NCI-H146 treated with DMSO at 0.1 percent for 48 hours (cell line): ENCODE data around the gene FIBCD1.
"Not testable (repeated sequence)": the region's sequence is repeated elsewhere in the genome, so short reads cannot be mapped to it uniquely, and the experiment has no call there.

Experiments
- DNase-seq: peaks from one replicate; lab custom pipeline; 2025; ENCODE audit not compliant: unreplicated experiment; lab: John Stamatoyannopoulos, UW

FIBCD1 gene

DNA sequence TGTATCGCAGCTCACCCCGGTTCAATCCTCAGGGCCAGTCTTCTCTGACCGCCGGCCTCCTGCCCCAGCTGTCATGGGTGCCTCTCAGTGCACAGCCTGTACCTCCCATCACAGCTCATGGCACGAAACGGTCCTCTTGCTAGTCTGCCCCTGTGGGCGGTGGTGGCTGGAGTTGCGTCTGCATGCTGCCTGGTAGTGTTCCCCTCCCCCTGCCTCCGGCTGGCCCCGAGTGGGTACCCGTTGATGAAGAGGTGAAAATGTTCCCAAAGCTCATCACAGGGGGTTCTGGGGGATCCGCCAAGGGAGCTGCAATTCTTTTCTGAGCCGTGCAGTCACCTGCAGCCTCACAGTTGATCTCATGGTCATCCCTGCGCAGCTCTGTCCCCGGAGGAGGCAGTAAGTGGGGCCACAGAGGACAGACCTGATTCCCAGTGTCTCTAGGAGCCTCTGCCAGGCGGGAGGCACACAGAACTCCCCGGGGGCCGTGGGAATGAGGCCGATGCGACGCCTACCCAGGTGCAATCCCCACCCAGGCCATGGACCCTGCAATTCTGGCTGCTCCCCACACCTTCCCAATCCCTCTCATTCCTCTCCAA, 34.7 kb upstream of the FIBCD1 start:
- DNase-seq = no peak

DNA sequence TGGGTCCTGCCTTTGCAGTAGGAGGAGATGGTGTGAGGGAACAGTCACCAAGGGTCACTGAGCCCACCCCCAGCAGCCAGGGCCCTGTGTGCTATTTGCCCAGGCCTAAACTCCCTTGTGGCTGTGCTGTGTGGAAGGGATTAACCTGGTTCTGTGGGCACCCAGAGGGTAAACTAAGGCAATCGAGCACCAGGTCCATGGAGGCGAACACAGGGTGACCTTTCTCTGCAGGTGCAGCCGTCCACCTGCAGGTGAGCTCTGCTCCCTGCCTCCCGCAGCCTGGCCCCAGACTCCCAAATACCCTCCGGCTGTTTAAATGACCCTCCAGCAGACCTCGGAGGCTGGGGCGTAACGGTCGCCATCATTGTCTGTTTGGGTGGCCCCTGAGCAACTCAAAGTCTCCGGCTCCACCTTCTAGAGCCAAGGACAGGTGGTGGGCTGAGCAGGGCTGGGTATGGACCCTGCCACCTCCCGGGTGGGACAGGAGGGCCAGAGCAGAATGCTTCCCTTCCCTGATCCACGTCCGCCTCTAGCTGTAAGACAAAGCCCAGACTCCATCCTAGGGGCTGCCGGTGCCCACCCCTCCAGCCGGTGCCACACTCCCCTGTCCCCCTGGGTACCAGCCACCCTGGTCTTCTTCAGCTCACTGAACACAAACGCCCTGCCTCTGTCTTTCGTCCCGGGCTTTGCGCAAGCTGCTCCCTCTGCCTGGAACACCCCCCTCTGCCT, 34.1 kb upstream of the FIBCD1 start:
- peak; percentile 29 for DNase-seq

DNA sequence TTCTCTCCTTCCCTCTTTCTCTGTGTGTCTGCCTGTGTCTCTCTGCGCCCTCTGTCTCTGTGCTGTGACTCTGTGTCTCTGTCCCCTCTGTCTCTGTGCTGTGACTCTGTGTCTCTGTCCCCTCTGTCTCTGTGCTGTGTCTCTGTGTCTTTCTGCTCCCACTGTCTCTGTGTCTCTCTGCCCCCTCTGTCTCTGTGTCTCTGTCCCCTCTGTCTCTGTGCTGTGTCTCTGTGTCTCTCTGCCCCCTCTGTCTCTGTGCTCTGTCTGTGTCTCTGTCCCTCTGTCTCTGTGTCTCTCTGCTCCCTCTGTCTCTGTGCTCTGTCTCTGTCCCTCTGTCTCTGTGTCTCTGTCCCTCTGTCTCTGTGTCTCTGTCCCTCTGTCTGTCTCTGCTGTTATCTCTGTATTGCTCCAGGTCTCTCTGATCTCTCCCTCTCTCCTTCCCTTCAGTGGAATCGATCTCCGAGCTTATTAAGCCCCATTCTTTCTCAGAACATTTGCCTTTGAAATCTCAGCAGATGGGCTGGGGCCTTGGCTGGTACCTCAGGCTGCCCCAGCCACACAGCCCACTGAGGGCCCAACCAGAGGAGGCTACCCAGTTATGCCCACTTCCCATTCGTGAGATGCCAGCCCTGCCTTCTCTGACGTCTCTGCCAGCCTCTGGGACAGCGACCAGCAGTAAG, 33.4 kb upstream of the FIBCD1 start:
- DNase-seq = no peak

DNA sequence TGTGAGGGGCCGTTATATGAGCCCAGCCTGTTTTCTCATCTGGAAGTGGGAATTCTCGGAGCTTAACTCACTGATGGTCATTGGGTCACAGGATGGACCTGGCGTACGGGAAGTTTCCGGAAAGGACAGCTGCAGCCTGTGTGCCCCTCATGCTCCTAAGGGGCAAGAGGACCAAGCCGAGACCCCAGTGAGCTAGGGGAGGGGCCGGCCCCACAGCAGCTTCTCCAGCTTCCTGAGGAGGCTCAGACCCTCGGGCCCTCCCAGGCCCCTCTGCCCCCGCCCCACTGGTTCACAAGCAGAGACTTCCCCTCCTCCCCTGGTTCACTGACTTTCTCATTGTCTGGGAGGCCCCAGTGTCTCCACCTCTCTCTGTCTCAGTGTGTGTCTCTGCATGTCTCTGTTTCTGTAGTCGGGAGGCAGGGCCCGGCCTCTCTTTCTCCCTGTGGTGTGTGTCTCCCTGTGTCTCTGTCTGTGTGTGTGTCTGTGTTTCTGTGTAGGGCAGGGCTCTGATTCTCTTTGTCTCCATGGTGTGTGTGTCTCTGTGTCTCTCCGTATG, 32.3 kb upstream of the FIBCD1 start:
- DNase-seq = no peak

DNA sequence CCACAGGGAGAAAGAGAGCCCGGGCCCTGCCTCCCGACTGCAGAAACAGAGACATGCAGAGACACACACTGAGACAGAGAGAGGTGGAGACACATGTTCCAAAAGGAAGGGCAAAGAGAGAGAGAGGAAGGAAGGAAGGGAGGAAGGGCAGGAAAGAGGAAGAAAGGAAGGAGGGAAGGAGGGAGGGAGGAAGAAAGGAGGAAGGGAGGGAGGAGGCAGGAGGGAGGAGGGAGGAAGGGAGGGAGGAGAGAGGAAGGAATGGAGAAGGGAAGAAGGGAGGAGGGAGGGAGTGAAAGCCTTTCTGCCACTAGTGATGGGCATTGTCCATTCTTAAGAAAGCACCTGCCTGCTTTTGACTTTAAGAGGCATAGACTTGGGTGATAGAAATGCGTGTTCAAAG, 31.8 kb upstream of the FIBCD1 start:
- no peak for DNase-seq

DNA sequence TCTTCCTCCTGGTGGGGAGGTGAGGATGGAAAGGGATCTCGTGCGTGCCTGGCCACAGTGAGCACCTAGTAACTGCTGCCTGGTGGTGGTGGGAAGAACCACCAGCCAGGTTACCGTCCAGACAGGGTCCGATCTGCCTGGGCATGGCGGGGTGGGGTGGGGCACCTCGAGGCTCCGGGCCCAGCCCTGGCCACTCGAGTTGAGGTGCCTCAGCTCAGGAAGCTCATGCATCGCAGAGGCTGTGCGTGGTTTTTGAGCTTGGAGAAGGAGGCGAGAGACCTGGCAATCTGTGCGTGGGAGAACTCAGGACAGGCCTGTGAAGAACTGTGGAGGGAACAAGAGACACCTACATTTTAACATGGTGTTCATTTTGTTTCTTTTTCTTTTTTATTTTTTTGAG, 31.0 kb upstream of the FIBCD1 start:
- DNase-seq = no peak

DNA sequence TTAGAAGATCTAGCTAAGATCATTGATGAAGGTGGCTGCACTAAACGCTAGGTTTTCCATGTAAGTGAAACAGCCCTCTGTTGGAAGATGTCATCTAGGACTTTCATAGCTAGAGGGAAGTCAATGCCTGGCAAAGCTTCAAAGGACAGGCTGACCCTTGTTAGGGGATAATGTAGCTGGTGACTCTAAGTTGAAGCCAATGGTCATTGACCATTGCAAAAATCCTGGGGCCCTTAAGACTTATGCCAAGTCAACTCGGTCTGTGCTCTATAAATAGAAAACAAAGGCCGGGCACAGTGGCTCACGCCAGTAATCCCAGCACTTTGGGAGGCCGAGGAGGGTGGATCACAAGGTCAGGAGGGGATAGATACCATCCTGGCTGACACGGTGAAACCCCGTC, 26.6 kb upstream of the FIBCD1 start:
- no peak for DNase-seq

DNA sequence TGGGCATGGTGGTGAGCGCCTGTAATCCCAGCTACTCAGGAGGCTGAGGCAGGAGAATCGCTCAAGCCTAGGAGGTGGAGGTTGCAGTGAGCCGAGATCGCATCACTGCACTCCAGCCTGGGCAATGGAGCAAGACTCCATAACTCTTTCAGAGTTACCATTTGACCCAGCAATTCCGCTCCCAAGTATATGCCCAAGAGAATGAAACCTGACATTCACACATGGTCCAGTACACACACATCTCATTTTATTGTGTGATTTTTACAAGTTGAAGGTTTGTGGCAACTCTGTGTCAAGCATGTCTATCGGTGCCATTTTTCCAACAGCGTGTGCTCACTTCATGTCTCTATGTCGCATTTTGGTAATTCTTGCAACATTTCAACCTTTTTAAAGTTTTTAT, 24.9 kb upstream of the FIBCD1 start:
- no peak for DNase-seq

DNA sequence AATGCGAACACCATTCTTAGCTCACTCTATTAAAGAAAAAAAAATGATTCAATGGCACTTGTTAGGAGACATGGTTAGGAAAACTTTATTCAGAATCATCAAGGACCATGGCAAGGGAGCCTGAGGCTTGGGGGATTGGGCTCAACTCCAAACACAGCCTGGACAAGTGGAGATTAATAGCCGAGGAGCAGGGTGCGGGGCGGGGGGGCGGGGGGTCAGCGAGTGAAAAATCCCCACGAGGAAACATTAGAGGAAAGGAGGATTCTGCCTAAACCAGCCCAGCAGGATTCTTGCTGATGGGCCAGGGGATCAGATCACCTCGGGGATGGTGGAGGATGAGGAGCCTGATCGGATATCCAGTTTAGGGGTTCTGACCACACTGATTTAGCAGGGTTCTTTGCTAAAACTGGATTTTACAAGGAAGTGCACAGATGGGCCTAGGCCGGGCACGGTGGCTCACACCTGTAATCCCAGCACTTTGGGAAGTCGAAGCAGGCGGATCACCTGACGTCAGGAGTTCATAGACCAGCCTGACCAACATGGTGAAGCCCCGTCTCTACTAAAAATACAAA, 24.4 kb upstream of the FIBCD1 start:
- no peak for DNase-seq

DNA sequence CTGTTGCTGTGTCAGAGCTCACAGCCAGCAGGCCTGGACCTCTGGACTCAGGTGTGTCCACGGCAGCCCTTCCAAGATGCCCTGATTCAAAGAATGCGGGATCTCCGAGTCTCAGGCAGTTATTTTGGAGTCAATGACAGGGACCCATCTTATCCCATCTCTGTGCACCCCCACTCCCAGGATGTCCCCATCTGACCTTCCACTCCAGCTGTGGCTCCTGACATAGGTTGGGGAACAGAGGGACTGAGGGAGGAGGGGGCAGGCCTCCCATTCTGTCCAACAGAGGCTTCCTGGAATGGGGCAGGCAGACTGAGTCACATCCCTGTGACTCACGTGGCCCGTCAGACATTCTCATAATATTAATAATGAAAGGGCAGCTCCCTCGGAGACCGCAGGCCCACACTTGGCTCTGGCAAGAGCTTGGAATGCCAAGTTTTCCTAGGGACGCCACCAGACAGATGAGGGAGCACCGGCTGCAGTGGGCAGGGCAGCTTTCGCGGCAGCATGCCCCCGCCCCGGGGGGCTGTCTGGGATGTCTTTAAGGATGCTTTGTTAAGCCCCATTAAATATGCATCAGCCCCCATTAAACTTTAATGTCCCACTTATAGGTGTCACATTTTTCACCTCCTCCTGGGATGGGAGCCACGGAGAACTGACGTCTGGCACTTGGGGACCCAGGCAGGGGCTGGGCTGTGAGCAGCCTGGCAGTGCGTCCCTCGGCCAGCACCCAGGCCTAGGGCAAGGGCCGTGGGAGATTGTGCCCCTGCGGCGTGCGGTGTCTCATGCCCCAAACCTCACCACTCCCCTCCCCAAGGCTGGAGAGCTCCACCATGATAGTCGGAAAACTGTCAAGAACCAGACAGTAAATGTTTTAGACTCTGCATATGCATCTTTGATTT, 23.6 kb upstream of the FIBCD1 start:
- no peak for DNase-seq

DNA sequence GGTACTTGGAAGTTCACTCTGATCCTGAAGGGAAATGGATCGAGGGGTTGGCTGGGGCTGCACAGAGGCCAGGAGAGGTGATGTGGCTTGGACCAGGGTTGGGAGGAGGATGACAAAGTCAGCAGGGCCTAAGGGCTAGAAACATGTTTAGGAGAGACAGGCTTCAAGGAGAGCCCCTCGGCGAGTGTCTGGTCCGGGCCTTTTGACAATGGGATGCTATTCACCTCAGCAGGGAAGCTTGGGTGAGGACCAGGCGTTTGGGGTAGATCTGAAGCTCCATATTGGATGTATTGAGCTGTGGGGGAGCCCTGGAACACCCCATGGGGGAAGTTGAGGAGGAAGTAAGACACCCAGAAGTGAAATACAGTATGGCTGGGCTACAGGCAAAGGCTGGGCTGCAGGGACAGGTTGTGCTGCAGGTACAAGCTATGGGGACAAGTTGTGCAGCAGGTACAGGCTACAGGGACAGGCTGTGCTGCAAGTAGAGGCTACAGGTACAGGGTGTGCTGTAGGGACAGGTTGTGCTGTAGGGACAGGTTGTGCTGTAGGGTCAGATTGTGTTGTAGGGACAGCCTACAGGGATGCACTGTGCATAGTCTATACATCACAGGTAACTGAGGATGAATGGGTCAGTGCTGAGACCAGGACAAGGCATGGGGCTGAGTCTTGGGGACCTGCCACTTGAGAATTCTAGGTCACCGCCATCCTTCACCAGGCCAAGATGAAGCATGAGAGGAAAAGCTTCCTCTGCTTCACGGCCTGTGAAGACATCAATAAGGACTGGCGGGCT, 22.7 kb upstream of the FIBCD1 start:
- no peak for DNase-seq

DNA sequence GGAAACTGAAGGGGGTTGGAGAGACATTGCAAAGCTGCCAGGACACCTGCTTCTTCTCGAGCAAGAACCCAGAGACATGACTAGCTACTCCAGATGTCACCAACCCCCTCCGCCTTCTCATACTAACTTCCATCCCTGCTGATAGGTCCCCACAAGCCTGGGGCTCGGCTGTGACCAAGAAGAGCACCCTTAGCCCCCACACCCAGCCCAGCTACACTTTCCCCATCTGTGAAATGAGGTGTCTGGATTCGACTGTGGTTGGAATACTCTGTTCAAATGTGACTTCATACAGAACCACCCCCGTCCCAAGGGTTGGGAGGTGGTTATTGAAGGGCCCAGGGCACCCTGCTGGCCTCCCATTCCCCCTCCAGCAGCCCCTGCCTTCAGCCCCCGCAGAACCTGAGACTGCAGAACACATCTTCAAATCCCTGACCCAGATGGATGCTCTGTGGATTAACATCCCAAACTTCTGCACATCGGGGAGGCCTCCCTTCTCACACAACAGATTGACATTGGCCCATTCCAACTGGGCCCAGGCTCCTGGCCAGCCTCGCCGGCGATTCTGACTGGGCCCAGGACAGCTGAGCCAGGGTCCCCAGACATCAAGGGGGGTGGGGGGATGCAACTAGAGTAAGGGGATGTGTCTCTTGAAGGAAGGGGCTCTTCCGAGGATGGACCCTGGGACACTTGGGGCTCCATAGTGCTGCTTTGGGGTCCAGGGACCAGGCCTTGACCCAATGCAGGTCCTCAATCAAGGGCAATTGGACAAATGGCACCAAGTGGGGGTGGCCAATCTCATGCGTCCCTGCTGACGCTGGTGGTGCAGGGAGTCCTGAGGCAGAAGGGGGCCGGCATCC, 21.7 kb upstream of the FIBCD1 start:
- no peak for DNase-seq

DNA sequence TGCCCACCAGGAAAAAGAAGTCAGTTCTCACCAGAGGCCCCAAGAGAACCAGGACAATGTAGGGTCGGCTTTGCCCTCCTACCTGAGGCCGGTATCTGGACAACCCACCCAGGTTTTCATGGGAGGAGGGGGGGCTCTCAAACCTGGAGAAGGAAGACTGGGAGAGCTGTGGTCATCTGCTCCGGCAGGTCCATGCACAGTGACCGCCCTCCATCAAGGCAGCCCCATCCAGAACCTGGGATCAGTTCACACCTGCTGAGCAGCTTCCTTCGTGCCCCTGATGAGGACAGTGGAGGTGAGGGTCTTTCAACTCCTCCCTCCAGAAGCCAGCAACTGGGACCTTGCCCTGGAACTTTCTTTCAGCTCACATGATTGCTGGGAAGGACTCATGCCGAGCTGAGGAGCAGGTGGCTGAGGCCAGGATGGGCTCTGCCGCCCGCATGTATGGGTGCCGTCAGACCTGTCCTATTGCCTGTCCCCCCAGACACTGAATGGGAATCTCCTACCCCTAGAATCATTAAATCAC, 20.8 kb upstream of the FIBCD1 start:
- DNase-seq = no peak

DNA sequence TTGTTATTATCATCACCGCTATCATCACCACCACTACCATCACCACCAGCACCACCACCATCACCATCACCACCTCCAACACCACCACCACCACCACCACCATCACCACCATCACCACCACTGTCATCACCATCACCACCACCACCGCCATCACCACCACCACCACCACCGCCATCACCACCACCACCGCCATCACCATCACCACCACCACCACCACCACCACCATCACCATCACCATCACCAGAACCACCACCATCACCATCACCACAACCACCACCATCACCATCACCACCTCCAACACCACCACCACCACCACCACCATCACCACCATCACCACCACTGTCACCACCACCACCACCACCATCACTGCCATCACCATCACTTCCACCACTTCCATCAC, 19.5 kb upstream of the FIBCD1 start:
- DNase-seq = not testable (repeated sequence)

DNA sequence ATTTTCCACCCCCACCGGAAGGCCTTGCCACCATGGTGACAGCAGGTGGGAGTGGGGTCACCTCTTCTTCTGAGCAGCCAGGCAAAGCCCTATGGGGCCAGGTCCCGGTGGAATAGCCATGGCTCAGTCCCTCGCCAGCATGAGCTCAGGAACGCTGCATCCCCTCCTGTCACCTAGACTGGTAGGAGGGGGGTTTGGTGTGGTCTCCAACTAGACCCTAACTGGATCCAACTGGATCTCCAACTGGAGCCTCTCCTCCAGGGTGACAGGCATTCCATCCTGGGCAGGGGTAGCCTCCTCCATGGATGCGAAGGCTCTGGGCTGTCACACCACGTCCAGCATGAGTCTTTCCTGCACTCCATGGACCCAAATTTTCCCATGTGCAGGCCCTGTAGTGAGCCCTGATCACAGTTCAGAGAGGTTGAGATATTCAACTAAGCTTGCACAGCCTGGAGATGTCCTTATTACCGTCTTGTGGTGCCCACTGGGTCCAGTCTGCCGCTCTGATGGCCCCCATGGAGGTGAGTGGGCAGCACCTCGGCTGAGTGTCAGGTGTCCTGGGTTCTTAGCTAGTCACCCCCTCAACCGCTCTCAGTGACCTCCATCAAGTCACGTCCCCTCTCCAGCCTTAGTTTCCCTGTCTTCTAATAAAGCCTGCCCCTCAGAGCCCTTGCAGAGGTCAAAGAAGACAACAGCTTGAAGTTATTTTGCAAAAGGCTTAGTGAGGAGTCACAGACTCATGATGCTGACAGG, 18.6 kb upstream of the FIBCD1 start:
- DNase-seq = no peak

DNA sequence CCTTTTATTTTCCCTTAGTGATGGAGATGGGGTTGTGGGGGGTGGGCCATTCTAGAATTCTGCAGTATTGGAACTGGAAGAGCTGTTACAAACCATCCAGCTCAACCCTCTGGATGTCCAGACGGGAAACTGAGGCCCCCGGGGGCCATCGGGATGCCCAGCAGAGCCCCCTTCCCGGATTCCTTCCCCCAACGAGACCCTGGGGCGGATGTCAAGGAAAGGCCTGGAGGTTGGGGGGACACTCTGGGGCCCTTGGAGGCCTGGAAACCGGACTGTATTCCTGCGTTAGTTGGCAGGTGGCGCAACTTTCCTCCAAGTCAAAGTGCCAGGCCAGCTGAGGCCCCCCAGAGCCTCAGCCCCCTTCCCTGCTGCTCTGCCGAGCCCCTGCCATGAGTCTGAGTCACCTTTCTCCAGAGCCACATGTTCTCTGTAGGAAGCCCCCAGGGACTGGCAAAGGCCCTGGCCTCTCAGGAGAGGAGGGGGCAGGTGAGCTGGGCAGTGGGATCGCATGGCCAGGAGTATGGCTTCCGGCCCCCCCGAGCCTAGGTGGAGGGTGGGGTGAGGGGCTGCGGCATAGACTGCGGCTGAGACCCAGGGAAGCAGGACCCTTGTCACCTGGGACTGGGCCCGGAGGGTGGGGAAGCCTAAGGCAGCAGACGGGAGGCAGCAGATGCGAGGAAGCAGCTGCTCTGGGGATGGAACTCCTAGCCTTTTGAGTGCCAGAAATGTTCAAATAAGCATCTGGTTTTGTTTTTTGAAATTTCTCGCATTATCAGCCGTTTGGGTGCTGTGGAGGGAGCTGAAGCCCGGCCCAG, 17.8 kb upstream of the FIBCD1 start:
- DNase-seq = no peak

DNA sequence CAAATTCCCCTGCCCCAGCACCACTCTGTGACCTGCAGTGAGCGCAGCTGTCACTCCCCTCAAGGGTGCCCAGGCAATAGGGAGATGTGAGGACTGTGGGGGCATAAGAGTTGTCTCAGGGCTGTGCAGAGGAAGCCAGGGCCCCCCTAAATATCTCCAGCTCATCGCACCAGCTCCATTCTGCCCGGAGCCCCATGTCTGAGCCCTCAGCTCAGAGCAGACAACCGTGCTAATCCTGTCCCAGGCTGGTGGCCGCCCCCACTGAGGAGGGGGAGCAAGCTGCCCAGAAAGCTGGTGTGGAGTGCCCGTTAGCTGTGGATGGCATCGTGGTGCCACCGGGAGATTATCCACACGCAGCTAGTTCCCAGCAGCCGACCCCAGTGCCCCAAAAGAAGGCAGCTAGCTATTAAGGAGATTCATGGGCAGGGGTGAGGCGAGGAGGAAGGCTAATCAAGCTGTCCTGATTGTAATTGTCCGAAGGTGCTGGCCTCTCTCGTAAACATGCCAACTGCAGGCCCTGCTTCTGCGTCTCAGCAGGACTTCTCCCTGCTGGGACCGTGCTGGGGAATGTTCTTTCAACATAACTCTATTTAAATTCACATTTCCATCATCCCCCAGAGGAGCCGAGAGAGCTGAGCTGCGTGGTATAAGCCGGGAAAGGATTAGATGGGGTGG, 17.0 kb upstream of the FIBCD1 start:
- DNase-seq = no peak
